Eye (tissue), 1 donor: ENCODE results near the gene GPC5.
"Not testable (repeated sequence)": the region's sequence is repeated elsewhere in the genome, so short reads cannot be mapped to it uniquely, and the experiment has no call there.

Experiments
- DNase-seq: peaks from one replicate; pipeline ENCODE4 v3.0.0-alpha.2; 2015

GPC5 gene

GRCh38 chr13:92418818-92419412 is 1020.5 kb downstream of the GPC5 start:
- DNase-seq = peak; percentile 23

DNA sequence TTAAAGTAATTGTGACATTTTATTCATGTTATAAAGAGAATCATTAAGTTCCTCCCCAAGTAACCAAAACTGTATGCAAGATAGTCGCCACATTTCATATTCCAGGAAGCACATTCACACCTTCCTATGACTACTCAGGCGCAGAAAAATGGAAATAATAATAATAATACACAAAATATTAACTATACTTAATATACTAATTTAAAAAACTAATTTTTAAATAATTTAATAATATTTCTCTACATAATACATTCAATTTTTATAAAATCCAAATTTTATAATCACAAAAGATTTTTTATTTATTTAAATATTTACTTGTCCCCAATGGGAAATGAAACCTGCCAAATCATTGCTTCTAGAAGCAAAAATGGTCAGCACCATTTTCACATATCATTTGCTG is 1030.8 kb downstream of the GPC5 start:
- DNase-seq = no peak

DNA sequence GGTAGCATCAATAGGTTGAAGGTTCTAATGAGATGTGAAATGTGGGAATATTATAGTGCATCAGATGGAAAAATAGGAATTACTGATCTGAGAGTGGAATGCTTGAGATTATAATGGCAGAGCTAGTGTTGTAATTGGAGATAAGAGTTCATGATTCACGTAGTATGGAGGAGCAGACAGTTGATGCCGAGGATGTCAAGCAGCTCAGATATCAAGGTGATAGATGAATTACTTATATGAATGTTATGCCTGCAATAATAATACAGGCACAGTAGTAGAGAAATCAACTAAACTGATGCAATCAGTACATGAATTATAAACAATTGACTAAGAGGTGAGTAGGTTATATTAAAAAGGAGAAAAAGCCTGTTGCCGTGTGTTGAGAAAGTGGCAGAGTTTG is 1035.0 kb downstream of the GPC5 start:
- no peak for DNase-seq

DNA sequence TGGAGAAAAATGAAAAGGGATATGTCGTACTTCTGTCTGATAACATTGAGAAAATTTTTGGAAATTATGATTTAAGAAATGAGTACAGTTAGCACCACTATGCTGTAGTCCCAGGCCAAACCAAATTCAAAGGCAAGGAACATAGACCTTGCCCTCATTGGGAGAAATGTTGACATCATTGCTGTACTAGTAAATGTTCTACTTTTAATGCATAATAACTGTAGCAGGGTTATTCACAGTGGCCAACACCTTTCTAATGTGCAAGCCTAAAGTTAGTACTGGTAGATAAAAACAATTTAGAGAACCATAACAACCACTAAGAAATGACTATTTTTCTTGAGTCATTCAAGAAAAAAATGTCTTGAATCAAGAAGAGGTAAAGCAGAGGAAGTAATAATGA is 1035.5 kb downstream of the GPC5 start:
- DNase-seq = no peak

GRCh38 chr13:92436924-92437323 is 1038.5 kb downstream of the GPC5 start:
- no peak for DNase-seq

DNA sequence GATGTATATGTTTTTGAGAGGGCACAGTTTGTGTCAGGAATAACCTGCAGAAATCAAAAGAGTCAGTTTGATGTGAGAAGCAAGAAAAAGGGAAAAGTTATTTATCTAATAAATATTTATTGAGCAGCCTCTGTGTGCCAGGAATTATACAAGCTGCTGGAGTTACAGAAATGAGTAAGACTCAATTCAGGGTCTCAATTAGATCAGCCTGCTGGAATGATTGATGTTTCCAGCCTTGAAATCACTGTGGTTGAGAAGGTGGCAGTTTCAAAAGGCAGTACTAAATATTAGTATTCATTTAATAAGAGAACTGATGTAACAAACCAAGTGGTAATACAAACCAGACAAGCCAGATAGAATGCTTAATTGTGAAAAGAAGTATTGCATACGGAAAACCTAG is 1045.8 kb downstream of the GPC5 start:
- DNase-seq = no peak

GRCh38 chr13:92451060-92451459 is 1052.6 kb downstream of the GPC5 start:
- no peak for DNase-seq

DNA sequence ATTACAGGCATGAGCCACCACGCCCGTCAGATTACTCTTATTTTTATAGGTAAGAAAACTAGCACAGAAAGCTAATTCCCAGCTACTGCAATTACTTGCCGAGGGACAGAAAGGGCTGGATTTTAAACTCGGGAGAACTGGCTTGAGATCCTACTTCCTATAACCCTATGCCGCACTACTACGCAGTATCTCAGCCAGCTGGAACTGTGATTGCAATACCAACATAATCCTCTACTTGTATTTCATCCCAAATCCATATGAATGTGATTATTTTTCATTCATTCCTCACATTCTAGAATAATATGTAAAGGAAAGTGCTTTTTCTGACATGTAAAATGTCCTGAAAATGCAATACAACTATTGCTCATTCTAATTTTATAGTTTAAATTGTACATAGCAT is 1054.4 kb downstream of the GPC5 start:
- DNase-seq = no peak

- DNase-seq = peak; percentile 67
Observed at GRCh38 chr13:92459306-92459705, 1060.9 kb downstream of the GPC5 start.

GRCh38 chr13:92460479-92460878 is 1062.1 kb downstream of the GPC5 start:
- DNase-seq = no peak

GRCh38 chr13:92461402-92461801 is 1063.0 kb downstream of the GPC5 start:
- DNase-seq = peak; percentile 23

DNA sequence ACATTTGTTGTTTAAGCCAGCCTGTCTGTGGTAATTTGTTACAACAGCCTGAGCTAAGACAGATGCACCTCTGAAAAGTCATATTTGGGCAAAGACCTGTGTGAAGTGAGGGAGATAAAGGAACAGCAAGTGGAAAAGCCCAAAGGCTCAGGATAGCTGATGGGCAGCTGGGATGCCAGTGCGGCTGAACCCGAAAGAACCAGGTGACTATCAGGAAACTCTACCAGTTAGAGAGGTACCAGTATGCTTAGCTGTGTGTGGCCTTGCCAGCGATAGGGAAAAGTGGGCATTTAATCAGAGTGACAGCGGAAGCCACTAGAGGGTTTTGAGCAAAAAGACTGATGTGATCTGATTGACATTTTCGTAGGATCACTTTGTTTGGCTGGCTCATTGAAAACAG is 1063.4 kb downstream of the GPC5 start:
- peak; percentile 33 for DNase-seq

DNA sequence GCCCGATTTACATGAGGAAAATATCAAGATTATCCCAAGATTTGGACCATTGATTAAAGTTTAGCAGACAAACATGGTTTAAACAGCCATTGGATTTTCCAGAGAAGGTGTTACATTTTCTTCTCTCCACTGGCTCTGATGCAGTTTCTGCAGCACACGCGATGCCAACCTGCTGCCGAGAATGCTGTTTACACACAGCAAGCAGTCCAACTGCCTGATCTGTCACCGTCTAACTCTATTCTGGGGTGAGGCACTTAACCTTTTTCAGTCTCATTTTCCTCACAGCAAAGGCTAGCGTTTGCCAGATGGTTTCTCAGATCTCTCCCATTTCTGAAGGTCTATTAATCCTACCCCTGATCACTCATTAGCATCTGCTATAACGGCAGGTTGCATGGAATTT is 1064.7 kb downstream of the GPC5 start:
- DNase-seq = peak; percentile 40

DNA sequence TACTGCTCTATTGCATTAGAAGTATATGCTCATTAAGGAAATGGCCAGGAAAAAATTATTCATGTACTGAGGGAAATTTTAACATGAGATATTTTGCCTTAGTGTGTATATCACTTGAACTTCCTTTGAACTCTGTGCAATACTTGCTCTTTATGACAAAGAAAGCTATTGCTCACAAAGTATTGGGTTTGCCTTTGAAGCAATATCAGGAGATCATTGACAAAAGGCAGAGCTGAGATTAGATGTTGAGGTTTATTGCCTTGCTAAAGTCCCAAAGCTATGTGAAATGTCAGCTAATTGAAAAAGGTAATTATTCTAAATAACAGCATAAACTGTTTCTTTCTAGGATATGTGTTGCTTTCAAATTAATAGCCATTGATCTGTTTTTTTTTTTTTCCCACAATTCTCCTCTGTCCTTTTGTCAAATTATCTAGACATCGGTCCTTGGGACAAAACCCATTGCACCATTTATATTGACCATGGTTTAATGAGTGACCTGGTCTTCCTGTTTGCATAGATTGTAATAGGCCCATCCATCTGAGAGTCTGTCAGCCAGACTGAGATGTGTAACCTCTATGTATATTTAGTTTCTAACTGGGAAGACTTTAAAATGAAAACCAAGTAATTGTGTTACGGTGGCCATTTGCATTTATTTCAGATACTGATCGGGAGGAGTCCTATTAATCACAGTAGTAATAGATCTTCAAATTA is 1075.5 kb downstream of the GPC5 start:
- DNase-seq = no peak

- DNase-seq = no peak
Observed at GRCh38 chr13:92480387-92480786, 1082.0 kb downstream of the GPC5 start.

DNA sequence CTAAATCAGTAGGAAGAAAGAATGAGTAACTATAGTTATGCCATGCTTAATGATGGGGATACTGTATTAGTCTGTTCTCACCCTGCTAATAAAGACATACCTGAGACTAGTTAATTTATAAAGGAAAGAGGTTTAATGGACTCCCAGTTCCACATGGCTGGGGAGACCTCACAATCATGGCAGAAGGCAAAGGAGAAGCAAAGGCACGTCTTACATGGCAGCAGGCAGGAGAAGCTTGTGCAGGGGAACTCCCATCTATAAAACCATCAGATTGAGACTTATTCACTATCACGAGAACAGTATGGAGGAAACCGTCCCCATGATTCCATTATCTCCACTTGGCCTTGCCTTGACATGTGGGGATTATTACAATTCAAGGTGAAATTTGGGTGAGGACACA is 1084.4 kb downstream of the GPC5 start:
- not testable (repeated sequence) for DNase-seq

GRCh38 chr13:92483894-92484293 is 1085.5 kb downstream of the GPC5 start:
- no peak for DNase-seq

- no peak for DNase-seq
Observed at GRCh38 chr13:92487238-92487637, 1088.8 kb downstream of the GPC5 start.

DNA sequence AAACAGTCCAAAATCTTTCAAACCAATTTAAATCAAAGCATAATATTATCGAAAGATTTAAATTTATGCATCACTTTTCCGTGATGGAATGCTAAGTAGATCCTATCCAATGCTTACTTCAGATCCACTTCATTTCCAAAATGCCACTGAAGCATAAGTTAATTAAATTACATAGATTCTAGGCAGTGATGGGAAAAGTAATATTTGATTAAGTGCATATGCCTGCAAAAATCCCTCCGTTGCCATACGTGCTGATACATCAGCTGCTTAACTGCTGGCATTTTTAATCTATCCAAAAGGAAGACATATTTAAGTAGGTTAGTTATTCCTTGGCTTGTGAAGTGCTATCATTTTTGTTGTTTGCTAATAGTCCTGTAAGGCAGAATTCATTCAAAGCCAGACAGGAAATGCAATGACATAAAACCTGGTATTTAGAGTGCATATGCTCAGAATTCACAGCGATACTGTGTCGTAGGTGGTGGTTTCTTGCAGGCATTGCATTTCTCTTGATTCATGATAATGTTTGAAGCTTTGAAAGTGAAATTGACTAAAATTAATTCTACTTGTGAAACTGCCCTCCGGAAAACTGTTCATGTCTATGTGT is 1089.9 kb downstream of the GPC5 start:
- peak; percentile 5 for DNase-seq

GRCh38 chr13:92491839-92492238 is 1093.4 kb downstream of the GPC5 start:
- DNase-seq = no peak

DNA sequence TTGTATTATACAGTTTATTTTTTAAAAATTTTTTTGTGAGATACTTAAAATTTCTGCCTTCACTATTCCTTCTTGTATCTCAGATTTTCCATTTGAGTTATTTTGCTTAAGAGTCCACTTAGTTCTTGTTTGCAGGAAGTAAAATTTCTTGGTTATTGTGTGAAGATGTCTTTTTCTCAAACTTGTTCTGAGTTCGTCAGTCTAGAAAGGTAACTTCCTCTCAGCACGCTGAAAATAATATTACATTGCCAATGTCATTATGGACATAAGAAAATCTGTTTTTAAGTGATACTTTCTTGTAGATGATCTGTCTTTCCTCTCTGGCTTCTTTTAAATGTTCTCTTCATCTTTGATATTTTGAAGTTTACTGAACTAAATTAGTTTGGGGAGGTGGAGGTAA is 1096.5 kb downstream of the GPC5 start:
- no peak for DNase-seq

GRCh38 chr13:92500192-92500591 is 1101.8 kb downstream of the GPC5 start:
- DNase-seq = no peak

DNA sequence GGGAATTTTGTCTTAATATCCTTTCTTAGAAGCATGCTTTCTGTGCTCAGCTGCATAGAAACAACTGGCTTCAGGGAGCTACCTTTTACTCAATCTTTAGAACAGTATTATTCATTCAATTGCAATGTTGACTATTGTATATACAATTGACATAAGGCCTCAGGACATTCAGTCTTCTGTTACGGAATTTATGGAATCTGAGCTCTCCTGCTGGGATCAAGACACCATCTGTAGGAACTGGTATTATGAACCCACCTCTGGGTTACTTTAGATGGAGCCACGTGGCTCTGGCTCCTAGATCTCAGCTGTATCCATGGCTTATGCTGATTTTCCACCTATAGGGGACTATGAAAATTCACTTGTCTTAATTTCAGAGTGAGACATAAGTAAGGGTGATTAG is 1112.0 kb downstream of the GPC5 start:
- no peak for DNase-seq

GRCh38 chr13:92512852-92513251 is 1114.4 kb downstream of the GPC5 start:
- DNase-seq = no peak

- DNase-seq = no peak
Observed at GRCh38 chr13:92513672-92514071, 1115.3 kb downstream of the GPC5 start.
